ENCODE measurements around the gene CCDC86.

Gene CCDC86

DNA sequence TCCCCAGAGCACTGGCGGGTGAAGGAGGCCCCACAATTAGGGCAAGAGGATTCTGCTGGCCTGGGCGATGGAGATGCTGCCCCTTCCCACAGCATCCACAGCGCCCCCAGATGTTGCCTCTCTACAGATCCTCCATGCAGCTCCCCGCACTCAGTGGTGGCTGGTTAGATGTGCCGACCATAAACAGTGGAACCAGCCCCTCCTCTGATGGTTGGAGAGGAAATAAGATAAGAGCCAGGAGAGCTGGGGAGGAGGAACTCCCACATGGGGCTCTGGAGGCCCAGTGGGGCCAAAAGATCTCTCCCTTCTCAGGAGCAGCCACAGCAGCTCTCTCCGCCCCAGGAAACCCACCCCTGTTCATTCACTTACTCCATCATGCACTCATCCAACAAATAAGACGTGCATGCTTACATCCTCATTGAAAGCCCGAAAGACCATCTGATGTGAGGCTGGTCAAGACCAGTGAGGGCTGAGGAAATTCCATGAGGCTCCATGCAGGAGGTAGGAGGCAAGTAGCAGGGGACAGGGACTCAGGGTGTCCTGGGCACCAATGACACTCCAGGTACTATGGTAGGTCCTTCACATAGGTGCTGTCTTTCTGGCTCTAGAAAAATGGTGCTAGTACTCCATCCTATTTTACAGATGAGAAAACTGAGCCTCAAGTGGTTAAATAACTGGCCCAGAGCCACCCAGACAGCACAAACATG lies 12.4 kb downstream of the CCDC86 start:
- DNase-seq: no peak

- peak; percentile 23 for DNase-seq
These were observed 13.2 kb downstream of the CCDC86 start for GRCh38 chr11:60854847-60855725.

- no peak for DNase-seq
These were observed 14.1 kb downstream of the CCDC86 start, which contains the start of gene PTGDR2 for GRCh38 chr11:60855726-60856633. Gene PTGDR2 (minus strand): TSS chr11:60855950. CDS start chr11:60853722, 2,228 bp downstream.

DNA sequence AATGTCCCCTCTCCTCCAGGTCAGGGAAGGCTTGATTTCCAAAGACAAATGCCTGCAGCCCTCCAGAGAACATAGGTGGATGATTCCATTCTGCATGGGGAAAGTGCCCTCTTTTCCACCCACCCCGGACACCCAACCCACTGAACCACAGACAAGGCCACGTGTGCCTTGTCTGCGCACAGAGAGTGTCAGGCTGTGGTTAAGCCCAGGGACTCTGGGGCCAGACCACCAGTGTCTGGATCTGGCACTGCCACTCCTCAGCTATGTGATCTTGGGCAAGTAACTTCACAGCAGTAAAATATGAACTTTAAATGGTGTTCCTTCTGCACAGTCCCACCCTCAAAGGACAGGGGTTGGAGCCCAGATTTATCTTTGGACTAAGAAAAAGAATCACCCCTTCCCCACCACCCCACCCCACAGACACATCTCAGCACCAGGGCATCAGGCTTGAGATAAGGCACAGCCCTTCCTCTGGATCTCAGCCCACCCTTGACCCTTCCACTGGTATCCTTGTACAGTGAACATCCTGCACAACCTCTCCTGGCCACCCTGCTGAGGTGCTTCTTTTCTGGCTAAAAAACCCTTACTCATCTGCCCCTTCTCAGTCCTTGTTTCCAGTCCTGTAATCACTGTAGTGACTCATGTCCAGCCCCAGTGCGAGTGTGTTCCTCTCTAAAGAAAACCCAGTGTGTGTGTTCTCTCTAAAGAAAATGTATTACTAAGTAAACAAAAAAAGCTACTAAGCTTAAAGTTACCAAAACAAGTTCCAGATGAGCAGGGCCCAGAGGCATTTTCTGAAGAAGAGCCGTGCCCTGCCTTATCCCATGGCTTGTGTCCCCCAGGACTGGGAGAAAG lies 15.7 kb downstream of the CCDC86 start:
- DNase-seq: no peak

GRCh38 chr11:60858236-60858635 lies 16.3 kb downstream of the CCDC86 start:
- no peak for DNase-seq

DNA sequence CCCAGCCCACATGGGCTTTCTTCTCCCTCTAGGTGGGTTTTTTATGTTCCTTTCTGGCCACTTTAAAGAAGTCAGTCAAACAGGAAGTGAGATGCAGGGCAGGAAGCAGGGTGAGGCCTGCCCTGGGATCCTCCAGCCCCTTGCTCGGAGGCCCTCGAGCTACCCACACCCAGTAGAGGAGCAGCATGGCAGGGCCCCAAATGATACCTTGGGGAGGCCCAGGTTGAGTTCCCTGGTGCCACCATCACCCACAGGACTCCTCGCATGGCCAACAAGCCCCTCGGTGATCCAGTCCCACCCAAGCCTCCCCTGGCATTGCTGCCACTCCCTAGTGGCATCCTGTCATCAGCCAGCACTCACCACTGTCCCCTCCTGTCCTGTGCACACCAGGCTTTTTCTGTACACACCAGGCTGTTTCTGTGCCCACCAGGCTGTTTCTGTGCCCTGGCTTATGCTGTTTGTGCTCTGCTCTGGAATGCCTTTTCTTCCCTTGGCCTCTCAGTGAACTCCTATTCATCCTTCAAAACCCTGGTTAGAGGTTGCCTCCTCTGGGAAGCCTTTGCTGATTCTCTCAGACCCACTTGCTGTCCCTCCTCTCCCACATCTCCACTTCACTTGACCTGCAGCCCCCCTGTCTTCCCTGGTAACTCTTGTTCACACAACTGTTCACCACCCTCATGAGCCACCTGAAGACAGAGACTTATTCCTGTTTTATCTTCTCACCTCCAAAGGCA lies 17.0 kb downstream of the CCDC86 start:
- DNase-seq: no peak

DNA sequence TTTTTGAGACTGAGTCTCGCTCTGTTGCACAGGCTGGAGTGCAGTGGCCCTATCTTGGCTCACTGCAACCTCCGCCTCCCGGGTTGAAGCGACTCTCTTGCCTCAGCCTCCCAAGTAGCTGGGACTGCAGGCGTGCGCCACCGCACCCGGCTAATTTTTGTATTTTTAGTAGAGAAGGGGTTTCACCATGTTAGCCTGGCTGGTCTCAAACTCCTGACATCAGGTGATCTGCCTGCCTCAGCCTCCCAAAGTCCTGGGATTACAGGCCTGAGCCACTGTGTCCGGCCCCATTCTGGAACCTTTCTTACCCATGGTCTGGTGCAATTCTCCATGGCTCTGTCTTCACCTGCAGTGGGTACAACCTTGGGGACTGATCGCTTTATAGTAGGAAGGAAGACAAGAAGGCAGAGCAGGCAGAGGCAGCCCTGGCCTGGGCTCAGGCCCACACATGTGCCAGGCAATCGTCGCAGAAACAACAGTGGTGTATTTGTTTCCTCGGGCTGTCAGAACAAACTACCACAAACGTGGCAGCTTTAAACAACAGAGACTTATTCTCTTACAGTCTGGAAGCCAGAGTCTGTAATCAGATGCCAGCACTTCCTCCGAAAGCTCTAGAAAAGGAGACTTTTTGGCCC lies 17.8 kb downstream of the CCDC86 start:
- no peak for DNase-seq

DNA sequence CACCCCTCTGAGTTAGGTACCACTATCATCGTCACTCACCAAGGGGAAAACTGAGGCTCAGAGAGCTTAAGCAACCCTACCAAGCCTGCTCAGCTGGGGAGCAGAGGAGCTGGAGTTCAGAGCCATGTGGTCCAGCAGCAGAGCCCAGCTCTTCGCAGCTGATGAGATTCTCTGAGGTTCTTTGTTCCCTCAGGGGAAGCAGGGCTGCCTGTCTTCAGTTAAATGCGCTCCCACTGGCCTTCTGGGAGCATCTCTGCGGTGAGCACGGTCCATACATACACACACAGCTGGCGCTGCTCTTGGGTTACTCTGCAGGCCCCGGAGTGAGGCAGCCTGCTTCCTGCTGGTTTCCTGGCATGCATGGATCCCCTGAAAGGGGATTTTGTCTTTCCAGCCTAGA lies 19.0 kb downstream of the CCDC86 start:
- DNase-seq: no peak

- DNase-seq: no peak
These were observed 20.3 kb downstream of the CCDC86 start for GRCh38 chr11:60862171-60862570.

DNA sequence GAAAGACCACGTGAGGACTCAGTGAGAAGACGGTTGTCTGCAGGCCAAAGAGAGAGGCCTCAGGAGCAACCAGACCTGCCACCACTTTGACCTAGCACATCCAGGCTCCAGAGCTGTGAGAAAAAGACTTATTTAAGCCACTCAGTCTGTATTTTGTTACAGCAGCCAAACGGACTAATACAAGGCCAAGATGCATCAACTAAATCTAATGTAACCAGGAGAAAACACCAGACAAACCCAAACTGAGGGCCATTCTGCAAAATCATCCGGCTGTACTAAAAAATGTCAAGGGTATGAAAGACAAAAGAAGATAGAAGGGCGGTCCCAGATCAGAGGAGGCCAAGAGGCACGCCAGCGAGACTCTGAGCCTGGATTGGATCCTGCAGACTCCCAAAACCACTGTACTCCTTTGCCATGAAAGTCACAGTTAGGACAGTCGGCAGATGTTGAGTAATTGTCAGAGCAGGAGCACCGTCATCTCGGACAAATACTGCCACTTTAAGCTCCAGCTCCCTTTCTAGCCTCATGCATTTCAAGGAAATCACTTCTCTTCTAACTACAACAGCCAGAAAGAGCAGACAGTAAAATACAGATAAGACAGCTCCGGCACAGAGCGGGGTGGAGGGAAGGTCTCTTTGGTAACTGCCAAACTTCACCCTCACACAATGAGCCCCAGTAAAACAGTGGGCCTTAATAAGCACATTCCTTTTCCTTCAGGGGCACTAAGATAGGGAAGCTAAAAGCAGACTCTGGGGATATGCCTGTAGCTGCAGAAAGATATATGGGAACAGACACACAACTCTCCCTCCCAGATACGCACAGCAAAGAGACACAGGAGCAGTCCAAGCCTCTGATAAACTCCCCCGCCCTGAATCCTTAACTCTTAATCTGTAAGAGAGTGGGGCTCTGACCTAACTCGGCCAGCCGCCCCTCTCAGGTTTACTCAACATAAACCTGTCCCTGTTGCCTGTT lies 21.9 kb downstream of the CCDC86 start:
- no peak for DNase-seq

- no peak for DNase-seq
These were observed 23.1 kb downstream of the CCDC86 start for GRCh38 chr11:60864856-60865513.

- no peak for DNase-seq
These were observed 25.3 kb downstream of the CCDC86 start, which contains the start of gene ZP1 for GRCh38 chr11:60866911-60867870. Gene ZP1 (plus strand): TSS chr11:60867542. CDS start chr11:60867562, 20 bp downstream.

DNA sequence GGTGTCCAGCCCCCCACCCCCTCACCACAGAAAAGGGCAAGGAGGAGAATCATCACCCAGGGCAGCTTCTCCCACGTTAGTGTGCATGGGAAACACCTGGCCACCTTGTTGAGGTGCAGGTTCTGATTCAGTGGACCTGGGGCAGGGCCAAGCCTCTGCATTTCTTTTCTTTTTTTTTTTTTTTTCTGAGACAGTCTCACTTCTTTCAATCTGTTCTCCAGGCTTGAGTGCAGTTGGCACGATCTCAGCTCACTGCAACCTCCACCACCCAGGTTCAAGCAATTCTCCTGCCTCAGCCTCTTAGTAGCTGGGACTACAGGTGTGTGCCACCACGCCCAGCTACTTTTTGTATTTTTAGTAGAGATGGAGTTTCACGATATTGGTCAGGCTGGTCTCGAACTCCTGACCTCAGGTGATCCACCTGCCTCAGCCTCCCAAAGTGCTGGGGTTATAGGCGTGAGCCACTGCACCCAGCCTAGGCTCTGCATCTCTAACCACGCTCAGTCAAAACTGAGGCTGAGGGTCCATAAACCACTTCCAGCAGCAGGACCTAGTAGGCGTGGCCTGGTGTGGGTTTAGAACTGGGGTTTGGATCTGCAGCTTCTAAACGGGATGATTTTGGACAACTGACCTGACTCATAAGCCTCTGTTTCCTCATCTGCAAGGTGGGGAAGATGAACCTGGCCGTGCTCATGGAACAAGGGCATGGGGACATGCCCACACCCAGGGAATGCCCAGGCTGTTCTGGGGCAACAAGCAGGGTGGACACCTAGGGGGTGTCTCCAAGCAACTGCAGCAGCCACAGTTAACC lies 26.2 kb downstream of the CCDC86 start:
- no peak for DNase-seq

GRCh38 chr11:60868682-60869450 lies 27.0 kb downstream of the CCDC86 start:
- DNase-seq: peak; percentile 11

DNA sequence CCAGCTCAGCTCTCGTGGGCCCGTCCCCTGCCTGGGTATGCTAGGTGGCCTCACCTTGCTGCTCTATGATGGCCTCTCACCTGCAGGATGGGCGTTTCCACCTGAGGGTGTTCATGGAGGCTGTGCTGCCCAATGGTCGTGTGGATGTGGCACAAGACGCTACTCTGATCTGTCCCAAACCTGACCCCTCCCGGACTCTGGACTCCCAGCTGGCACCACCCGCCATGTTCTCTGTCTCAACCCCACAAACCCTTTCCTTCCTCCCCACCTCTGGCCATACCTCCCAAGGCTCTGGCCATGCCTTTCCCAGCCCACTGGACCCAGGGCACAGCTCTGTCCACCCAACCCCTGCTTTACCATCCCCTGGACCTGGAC lies 27.5 kb downstream of the CCDC86 start:
- no peak for DNase-seq

GRCh38 chr11:60870276-60870675 lies 28.4 kb downstream of the CCDC86 start:
- no peak for DNase-seq
